SK-MEL-5 (cell line): ENCODE data around the gene TMED6. TPM values are rescaled to one million over a fixed set of nuclear protein-coding genes. Genes with fewer than 3 reads are reported as not detected.
"Not testable (repeated sequence)": the region's sequence is repeated elsewhere in the genome, so short reads cannot be mapped to it uniquely, and the experiment has no call there.

Experiments
- DNase-seq: peaks from one replicate; pipeline ENCODE4 v3.0.0-alpha.2; 2016; ENCODE audit warnings: low read depth, low spot score
- in situ Hi-C: cut with HindIII; loops from 2 replicates; pipeline ENCODE4 v1.10.0; 2016; ENCODE audit warnings: low sequenced_read_pairs, high pct_unique_total_duplicates, low pct_unique_long_range_greater_than_20kb
- total RNA-seq: library from RNA; depleted of rRNA; stranded (reverse); fragments of >200 nt; shearing (Covaris generic); gene quantifications from 2 replicates; pipeline ENCODE4 v1.2.3, GENCODE V29; 2014

Gene TMED6
- total RNA-seq, 1 experiment from 2014 or later, result not detected

DNA sequence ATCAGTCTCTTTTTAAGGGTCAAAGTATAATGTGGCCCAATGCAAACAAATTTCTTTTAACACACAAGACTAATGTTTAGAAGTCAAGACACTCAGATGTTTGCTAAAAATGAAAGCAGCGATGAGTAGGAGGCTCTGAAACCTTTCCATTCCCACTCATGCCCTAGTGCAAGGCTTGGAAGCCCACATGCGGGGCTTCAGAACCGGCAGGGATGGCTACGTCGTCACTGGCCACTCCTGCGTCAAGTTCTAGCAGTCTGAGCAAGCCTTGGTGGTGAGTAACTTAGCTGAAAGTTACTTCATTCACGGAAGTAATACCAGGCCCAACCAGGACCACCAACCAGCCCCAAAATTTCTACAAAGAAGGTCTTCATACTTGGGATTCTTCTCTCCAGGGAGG, 14.8 kb upstream of the TMED6 start:
- in situ Hi-C loops, result no loop called here
- no peak for DNase-seq

DNA sequence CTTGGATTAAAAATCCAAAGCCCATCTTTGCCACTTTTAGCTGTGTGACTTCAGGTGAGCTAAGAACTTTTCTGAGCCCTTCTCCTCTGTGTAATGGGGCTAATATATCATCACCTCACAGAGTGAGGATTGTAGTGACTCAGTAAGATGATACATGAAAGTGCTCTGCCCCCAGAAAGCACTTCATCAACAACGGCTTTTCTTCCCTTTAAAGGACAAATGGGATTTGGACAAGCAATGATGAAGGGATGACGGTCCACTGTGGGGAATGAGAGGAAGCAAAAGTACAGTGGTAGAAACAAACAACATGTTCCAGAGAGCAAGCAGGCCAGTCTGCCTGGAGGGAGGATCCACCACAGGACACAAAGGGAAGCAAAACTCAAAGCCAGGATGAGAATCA, 14.3 kb upstream of the TMED6 start:
- DNase-seq, result no peak
- in situ Hi-C loops, result no loop called here

DNA sequence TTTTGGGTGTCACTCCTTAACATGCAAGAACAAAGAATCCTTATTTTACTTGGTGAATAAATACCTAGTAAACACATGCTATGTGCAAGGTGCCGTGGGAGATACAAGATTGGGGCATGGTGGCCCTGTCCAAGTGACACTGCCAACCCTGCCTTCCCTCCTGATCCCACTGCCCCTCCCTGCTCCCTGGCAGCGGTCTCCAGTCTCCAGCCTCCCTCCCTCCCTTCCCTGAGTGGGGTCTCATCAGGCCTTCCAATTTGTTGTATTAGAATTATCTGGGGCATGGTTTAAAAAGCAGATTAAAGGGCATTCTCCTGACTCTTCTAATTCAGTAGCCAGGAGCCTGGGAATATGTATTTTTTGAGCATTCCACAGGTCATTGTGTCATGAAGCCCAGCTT, 12.5 kb upstream of the TMED6 start:
- in situ Hi-C loops, result no loop called here
- no peak for DNase-seq

DNA sequence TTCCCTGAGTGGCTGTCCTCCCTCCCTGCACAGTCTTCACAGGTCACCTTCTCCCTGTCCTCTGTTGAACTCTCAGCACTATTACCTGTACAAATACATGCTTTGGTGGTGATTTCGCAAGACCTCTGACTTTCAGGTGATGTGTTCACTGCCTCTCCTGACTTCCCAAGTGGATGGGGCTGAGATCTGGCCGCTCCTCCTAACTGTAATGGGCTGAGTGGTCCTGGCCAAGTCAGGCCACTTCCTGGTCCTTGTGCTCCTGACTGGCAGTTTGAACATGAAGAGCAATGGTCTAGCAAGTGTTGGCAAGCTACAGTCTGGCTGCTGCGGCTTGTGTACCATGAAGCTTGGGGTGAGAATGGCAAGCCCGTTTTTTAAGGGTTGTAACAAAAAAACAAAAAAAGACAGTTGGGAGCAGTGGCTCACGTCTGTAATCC, 11.7 kb upstream of the TMED6 start:
- no peak for DNase-seq
- in situ Hi-C loops, result no loop called here

DNA sequence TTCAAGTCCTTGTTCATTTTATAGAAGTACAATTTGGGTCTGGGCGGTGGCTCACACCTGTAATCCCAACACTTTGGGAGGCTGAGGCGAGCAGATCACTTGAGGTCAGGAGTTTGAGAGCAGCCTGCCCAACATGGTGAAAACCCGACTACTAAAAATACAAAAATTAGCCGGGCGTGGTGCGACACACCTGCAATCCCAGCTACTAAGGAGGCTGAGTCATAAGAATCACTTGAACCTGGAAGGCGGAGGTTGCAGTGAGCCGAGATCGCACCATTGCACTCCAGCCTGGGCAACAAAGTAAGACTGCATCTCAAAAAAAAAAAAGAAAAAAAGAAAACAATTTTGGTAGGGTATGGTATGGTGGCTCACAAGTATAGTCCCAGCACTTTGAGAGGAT, 8.5 kb upstream of the TMED6 start:
- in situ Hi-C loops, DNase-seq: not testable (repeated sequence)

DNA sequence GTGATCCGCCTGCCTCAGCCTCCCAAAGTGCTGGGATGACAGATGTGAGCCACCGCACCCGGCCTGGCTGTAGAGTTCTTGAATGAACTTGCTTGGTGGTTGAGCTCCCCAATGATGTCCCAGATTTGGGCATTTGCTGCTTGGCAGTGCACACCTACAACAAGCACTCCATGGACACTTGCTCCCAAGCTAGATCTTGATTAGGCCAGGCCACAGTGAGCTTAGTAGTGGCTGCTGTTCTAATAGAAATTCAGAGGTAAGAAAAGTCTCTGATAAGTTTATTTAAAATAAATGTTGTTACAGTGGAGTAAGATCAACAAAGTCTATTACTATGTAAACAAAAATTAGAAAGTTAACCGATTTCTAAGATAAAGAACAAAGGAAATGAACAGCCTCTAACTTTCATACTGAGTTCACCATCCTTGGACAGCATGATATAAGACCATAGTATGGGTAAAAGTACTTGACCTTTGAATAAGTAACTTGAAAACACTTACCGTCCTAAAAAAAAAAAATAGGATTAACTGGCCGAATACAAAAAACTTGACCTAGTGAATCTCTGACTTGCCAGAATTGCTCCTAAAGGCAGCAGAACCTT, 951 bp downstream of the TMED6 start:
- DNase-seq, result no peak
- in situ Hi-C loops, result no loop called here

DNA sequence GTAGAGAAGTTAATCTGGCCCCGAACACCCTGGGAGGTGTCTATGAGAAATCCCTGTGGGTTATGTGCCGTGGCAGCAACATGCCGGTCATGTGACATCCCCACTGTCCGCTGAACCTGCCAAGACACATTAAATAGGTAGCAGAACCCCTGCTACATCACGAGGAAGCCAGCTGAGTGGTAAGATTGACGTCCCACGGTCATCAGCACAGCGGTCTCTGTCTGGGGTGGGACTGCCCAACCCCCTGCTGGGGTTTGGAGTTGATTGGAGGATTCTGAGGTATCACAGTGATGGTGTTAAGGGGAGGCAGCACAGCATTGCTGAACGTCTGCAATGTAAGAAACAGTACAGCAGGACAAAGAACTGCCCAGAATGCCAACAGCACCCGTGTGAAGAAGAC, 2.0 kb downstream of the TMED6 start:
- in situ Hi-C loops, result no loop called here

DNA sequence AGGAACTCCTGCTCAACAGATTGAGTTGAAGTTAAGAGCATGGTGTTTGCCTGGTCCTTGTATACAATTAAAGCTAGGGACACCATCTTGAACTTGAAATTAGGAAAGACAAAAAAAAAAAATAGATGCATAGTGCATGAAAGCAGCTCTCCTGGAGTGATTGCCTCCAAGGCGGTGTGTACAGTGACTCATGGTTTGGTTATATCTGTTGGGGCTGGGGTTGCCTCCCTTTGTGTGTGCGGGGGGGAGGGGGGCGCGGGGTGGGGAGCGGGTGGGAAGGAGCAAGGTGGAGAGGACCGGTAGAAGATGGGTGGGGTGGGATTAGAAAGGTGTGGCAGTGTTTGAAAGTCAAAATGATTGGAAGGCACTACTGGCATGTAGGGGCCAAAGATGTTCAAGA, 3.4 kb downstream of the TMED6 start:
- DNase-seq, result no peak
- in situ Hi-C loops, result no loop called here

More for the DNA sequence above, 2.0 kb downstream of the TMED6 start:
- peak; percentile 64 for DNase-seq

DNA sequence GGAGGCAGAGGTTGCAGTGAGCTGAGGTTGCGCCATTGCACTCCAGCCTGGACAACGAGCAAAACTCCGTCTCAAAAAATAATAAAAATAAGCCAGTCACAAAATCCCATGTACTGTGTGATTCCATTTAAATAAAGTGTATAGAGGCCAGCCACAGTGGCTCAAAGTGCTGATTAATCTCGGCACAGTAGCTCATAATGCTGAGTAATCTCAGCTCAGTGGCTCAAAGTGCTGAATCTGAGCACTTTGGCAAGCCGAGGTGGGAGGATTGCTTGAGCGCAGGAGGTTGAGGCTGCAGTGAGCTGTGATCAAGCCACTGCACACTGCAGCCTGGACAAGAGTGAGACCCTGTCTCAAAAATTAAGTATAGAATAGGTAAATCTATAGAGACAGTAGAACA, 4.9 kb downstream of the TMED6 start:
- in situ Hi-C loops, result no loop called here
- DNase-seq, result no peak

DNA sequence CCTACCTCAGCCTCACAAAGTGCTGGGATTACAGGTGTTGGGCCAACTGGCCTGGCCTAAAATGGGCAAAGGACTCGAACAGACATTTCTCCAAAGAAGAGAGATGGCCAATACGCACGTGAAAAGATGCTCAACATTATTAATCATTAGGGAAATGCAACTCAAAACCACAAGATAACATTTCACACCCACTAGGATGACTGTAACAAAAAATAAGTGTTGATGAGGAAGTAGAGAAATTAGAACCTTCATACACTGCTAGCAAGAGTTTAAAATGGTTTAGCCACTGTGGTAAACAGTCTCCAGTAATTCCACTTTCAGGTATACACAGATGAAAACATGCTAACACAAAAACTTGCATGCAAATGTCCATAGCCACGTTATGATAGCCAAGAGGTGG, 5.7 kb downstream of the TMED6 start:
- DNase-seq, result no peak
- in situ Hi-C loops, result no loop called here

DNA sequence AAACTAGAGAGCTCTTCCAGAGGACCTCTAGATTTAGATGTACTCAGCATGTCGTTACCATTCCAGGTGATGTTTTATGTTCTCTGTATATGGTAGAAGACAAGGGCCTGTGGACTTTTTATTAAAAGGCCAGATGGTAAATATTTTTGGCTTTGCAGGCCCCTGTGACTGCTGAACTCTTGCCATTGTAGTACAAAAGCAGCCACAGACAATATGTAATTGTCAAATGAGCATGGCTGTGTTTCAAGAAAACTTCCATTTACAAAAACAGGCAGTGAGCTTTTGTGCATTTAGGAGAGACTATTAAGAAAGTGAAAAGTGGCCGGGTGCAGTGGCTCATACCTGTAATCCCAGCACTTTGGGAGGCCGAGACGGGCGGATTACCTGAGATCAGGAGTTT, 7.4 kb downstream of the TMED6 start:
- DNase-seq, result no peak
- in situ Hi-C loops, result no loop called here

DNA sequence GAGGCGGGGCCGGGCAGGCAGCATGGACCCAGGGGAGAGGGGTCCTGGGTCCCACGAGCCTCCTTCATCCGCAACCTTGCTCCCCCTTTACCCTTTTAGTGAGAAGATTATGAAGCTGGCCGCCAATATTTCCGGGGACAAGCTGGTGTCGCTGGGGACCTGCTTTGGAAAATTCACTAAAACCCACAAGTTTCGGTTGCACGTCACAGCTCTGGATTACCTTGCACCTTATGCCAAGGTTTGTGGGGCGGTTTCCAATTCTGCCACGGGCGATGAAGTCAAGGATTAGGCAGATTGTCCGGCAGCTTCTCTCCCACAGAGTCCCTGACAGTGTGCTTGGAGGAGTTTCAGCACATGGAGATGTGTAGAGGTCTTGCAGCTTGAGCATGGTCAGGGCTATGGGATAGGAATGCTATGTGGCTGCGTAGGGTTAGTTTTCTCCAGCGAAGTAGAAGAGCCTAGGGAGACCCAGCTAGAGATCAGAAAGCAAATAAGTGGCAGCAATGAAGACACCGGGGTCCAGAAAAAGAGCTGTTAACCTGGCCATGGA, 11.4 kb downstream of the TMED6 start:
- no peak for DNase-seq
- in situ Hi-C loops, result no loop called here

DNA sequence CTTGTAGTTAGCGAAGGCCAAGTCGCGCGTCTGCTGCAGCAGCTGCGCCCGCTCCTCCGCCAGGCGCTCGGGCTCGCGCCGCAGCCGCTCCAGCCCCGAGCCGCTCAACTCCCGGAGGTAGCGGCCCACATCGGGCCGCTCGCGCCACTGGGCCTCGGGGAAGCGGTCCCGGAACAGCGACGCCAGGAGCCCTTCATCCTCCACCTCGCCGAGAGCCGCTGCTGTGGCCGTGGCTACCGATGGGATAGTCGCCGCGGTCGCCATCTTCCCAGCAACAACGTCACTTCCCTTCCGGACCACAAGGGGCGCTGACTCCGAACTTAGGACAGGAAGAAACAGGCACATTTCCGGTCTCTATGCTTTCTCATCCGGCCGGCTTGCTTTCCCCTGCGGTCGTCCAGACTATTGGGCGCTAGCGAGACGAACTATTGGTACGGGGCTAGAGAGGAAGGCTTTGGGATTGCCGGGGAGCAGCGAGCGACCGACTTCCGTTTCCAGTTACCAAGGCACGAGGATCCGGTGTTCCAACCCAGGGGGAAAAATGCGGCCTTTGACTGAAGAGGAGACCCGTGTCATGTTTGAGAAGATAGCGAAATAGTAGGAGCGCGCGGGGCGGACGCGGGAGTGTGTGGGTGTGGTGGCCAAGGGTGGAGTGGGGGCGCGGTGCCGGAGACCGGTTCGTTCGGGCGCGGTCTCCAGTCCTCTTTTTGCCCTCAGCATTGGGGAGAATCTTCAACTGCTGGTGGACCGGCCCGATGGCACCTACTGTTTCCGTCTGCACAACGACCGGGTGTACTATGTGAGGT, 12.1 kb downstream of the TMED6 start, which contains the start of the genes COG8 and NIP7:
Gene COG8, minus strand, starts transcription at position 276 of the 806 bp plus-strand sequence. Its CDS starts 12 bp downstream, at position 264.
Gene NIP7, plus strand, starts transcription at position 484 of the 806 bp plus-strand sequence. Its CDS starts 58 bp downstream, at position 542.
- peak; percentile 98 for DNase-seq
- in situ Hi-C loops, result no loop called here

DNA sequence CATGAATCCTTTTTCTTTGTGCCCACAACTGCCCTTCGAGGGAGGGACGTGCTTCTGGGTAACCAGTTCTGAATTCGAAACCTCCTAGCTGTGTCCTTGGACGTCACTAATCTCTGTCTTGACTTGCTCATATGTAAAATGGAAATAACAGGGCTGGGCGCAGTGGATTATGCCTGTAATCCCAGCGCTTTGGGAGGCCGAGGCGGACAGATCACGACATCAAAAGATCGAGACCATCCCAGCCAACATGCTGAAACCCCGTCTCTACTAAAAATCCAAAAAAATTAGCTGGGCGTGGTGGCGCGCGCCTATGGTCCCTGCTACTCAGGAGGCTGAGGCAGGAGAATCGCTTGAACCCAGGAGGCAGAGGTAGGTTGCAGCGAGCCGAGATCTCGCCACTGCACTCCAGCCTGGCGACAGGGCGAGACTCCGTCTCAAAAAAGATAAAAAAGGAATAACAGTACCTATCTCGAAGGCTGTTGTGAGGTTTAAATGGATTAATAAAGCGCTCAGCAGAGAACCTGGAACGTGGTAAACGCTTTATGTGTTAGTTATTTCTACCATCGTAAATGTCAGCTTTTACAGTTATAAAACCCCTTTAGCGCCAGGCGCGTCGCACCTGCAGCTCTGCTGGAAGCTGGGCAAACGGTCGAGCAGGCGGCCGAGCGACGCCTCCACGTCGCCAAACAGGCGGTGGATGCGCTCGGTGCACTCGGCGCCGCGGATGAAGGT, 12.9 kb downstream of the TMED6 start:
- in situ Hi-C loops, result no loop called here
- DNase-seq, result no peak

DNA sequence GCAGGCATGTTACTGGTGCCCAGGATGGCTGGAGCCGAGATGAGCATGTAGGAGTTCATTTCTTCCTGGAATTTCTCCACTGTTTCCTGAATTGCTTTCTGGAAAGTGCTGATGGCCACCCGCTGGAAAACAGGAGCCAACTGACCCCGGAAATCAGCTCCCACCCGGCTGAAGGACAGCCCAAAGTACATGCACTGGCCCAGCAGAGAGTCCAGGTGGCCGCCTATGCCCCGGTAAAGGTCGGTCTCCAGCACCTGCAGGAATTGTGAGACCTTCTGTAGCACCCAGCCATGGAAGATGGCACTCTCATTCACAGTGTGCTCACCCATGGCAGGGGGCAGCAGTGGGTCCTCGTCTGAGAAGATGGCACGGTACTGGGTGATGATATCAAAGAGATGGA, 16.9 kb downstream of the TMED6 start:
- DNase-seq, result no peak
- in situ Hi-C loops, result no loop called here

DNA sequence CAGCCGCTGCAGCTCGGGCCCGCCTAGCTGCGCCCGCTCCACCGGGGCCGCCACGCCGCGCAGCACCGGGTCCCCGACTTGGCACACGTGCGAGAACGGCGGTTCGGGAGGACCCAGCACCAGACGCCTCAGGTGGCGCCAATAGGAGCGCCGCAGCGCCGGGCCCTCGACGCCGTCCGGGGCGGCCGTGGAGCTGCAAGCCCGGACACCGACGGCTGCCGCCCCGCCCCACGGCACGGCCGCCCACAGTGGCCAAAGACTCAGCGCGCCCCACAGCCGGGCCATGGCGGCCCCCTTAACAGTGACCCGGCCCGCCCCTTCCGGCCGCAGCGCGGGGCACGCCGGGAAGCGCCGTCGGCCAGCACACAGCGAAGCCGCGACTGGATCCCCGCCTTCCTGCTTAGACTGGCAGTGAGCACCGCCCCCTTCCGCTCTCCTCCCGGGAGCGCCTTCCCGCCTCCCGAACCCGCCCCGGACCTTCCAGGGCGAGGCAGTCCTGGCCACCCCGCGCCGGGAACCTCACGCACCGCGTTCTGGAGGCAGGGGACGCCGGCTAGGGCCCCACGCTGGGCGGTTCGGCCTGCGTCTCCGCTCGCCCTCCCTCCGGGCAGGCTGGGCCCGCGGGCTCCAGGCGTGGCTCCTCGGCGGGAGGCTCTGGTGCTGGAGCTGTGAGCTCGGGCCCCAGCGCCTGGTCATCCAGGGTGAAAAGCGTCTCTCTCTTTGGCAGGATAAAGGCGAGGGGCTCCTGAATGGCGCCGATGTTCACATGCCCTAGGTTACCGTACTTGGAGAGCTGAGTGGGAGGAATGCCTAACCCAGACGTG, 21.1 kb downstream of the TMED6 start, which contains the start of gene PDF:
Gene PDF, minus strand, starts transcription at position 303 of the 824 bp plus-strand sequence. Its CDS starts 18 bp downstream, at position 285.
- DNase-seq, result peak; percentile 89
- in situ Hi-C loops, result no loop called here
